IPS-18a (cell line): ENCODE results near the gene TSPAN15.
"Not testable (repeated sequence)": the region's sequence is repeated elsewhere in the genome, so short reads cannot be mapped to it uniquely, and the experiment has no call there.

Experiments used
- H3K27ac ChIP-seq: one replicate; pipeline ENCODE4 v1.5.1; 2013; ENCODE audit warnings: low read length
- H3K27me3 ChIP-seq: one replicate; pipeline ENCODE4 v1.6.1; 2013; ENCODE audit warnings: mild to moderate bottlenecking, low read length; ENCODE audit not compliant: control insufficient read depth, insufficient read depth
- H3K36me3 ChIP-seq: one replicate; pipeline ENCODE4 v1.6.1; 2013; ENCODE audit warnings: low read depth, low read length; ENCODE audit not compliant: control insufficient read depth
- H3K4me1 ChIP-seq: one replicate; pipeline ENCODE4 v1.6.1; 2013; ENCODE audit warnings: low read depth, low read length; ENCODE audit not compliant: control insufficient read depth
- H3K4me3 ChIP-seq: one replicate; pipeline ENCODE4 v1.5.1; 2013; ENCODE audit warnings: low read length
- H3K9ac ChIP-seq: one replicate; pipeline ENCODE4 v1.6.1; 2013; ENCODE audit warnings: mild to moderate bottlenecking, low read length, moderate library complexity
- H3K9me3 ChIP-seq: one replicate; pipeline ENCODE4 v1.6.1; 2013; ENCODE audit warnings: low read depth, low read length; ENCODE audit not compliant: control insufficient read depth

Gene TSPAN15

GRCh38 chr10:69437321-69438259 is 13.7 kb upstream of the TSPAN15 start:
- Histone ChIP-seq H3K36me3 (no peaks in the 10 kb centered on the region), H3K9me3 (no peaks in the 10 kb centered on the region), H3K4me3 (no peak overlapping the region), H3K27me3 (no peaks in the 10 kb centered on the region), H3K4me1 (no peaks in the 10 kb centered on the region), H3K9ac (no peak overlapping the region), H3K27ac (no peak overlapping the region)

DNA sequence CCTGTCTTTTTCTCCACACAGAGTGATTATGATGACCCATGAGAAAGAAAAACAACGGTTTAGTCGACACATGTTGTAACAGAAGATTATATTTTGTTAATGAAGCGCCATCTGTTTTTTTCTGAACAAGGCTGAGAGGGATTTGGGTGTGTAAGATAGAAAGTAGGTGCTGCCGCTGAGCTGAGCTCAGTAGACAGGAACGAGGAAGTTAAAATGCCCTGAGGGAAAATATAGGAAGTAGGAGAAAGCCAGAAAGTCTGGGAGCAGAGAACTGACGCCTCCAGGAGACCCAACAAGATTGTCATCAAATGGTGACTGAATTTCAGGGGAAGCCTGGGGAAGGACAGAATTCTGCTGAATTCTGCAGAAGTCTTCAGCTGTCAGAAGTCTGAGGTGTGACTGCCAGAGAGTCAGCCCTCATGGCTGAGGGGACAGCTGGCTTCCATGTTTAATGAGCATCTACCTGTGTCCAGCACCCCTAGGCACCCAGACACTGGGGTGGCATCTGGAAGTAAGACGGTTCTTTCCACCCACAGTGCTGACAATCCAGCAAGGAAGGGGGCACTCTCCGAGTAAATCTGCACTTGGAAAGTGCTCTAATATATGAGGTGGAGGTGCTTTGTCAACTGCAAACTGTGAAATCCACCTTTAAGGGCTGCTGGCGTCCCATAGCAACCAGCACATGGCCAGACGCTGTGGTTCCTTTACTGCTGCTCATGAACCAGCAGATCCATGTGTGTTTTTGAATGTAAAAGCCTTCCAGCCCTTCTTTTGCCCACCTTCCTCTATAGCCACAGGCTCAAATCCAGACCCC is 12.5 kb upstream of the TSPAN15 start:
- Histone ChIP-seq H3K27me3 (no peaks in the 10 kb centered on the region), H3K9me3 (no peaks in the 10 kb centered on the region), H3K36me3 (no peaks in the 10 kb centered on the region), H3K27ac (no peak overlapping the region), H3K9ac (no peak overlapping the region), H3K4me3 (no peak overlapping the region), H3K4me1 (no peaks in the 10 kb centered on the region)

GRCh38 chr10:69439350-69439739 is 11.9 kb upstream of the TSPAN15 start:
- no peaks in the 10 kb centered on the region for H3K36me3 ChIP-seq
- H3K9me3 ChIP-seq: no peaks in the 10 kb centered on the region
- no peak overlapping the region for H3K27ac ChIP-seq
- no peak overlapping the region for H3K4me3 ChIP-seq
- H3K4me1 ChIP-seq: no peaks in the 10 kb centered on the region
- no peaks in the 10 kb centered on the region for H3K27me3 ChIP-seq
- H3K9ac ChIP-seq: no peak overlapping the region

GRCh38 chr10:69439813-69440506 is 11.3 kb upstream of the TSPAN15 start:
- Histone ChIP-seq H3K9ac (no peak overlapping the region), H3K27me3 (no peaks in the 10 kb centered on the region), H3K4me1 (no peaks in the 10 kb centered on the region), H3K27ac (no peak overlapping the region), H3K4me3 (no peak overlapping the region), H3K36me3 (no peaks in the 10 kb centered on the region), H3K9me3 (no peaks in the 10 kb centered on the region)

DNA sequence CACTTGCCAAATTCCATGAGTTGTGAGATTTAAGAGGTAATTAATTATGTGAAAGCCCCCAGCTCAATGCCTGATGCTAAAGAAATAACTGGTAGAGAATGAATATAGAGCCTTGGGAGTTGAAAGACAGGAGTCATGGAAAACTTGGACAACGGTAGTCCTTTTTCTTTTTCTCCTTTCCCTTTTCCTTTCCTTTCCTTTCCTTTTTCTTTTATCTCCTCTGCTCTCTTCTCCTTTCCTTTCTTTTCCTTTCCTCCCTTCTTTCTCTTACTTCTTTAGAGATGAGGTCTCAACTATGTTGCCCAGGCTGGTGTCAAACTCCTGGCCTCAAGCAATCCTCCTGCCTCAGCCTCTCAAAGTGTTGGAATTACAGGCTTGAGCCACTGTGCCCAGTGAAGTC is 7.9 kb upstream of the TSPAN15 start:
- H3K4me3 ChIP-seq: no peak overlapping the region
- no peaks in the 10 kb centered on the region for H3K36me3 ChIP-seq
- H3K9ac ChIP-seq: no peak overlapping the region
- H3K27me3 ChIP-seq: no peaks in the 10 kb centered on the region
- H3K9me3 ChIP-seq: no peaks in the 10 kb centered on the region
- no peak overlapping the region for H3K27ac ChIP-seq
- H3K4me1 ChIP-seq: no peaks in the 10 kb centered on the region

GRCh38 chr10:69445041-69445440 is 6.2 kb upstream of the TSPAN15 start:
- H3K9me3 ChIP-seq: no peaks in the 10 kb centered on the region
- H3K27ac ChIP-seq: no peak overlapping the region
- H3K4me3 ChIP-seq: no peak overlapping the region
- no peak overlapping the region for H3K9ac ChIP-seq
- H3K4me1 ChIP-seq: no peaks in the 10 kb centered on the region
- H3K36me3 ChIP-seq: no peaks in the 10 kb centered on the region
- no peaks in the 10 kb centered on the region for H3K27me3 ChIP-seq

DNA sequence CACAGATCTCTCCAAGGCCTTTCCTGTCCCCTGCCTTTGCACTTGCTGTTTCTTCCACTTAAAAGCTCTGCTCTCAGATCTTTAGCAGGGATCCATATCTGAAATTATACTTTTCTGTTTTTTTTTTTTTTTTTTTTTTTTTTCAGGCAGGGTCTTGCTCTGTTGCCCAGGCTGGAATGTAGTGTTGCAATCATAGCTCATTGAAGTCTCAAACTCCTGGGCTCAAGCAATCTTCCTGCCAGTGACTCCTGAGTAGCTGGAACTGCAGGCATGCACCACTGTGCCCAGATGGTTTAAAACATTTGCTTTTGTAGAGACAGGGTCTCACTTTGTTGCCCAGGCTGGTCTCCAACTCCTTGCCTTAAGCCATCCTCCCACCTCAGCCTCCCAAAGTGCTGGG is 5.0 kb upstream of the TSPAN15 start:
- Histone ChIP-seq H3K4me1 (no peaks in the 10 kb centered on the region), H3K27me3 (no peaks in the 10 kb centered on the region), H3K27ac (no peak overlapping the region), H3K9me3 (no peaks in the 10 kb centered on the region), H3K36me3 (no peaks in the 10 kb centered on the region), H3K4me3 (no peak overlapping the region), H3K9ac (no peak overlapping the region)

GRCh38 chr10:69446650-69447151 is 4.6 kb upstream of the TSPAN15 start:
- Histone ChIP-seq H3K27ac (no peak overlapping the region), H3K4me1 (no peaks in the 10 kb centered on the region), H3K4me3 (no peak overlapping the region), H3K27me3 (peaks cover 3% of the 10 kb centered on the region), H3K9me3 (no peaks in the 10 kb centered on the region), H3K36me3 (no peaks in the 10 kb centered on the region), H3K9ac (no peak overlapping the region)

DNA sequence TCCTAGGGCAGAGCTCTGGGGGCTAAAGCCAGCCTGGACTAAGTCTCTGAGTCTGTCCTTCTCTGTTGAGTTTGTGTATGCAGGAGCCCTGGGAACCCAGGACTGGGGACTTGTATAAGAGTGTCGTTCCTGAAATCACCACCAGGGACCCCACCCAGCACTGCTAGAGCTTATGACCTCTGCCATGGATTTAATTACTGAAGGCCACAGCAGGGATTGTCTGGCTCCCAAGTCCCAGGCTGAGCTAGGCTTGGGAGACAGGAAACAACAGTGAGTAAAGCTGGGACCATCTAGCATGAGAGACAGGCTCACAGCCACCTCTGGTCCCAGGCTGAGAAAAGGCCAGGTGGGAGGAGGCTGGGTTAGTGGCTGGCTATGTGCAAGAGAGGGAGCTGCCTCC is 1.4 kb upstream of the TSPAN15 start:
- H3K36me3 ChIP-seq: no peaks in the 10 kb centered on the region
- H3K27ac ChIP-seq: no peak overlapping the region
- H3K9me3 ChIP-seq: no peaks in the 10 kb centered on the region
- H3K4me1 ChIP-seq: peaks cover 3% of the 10 kb centered on the region
- H3K9ac ChIP-seq: no peak overlapping the region
- H3K4me3 ChIP-seq: no peak overlapping the region
- peaks cover 21% of the 10 kb centered on the region for H3K27me3 ChIP-seq

- not testable (repeated sequence) for H3K4me3 ChIP-seq, H3K9ac ChIP-seq, H3K9me3 ChIP-seq, H3K4me1 ChIP-seq, H3K27ac ChIP-seq, H3K36me3 ChIP-seq
- H3K27me3 ChIP-seq: peaks cover 21% of the 10 kb centered on the region
Observed at GRCh38 chr10:69450395-69450794, 870 bp upstream of the TSPAN15 start.

DNA sequence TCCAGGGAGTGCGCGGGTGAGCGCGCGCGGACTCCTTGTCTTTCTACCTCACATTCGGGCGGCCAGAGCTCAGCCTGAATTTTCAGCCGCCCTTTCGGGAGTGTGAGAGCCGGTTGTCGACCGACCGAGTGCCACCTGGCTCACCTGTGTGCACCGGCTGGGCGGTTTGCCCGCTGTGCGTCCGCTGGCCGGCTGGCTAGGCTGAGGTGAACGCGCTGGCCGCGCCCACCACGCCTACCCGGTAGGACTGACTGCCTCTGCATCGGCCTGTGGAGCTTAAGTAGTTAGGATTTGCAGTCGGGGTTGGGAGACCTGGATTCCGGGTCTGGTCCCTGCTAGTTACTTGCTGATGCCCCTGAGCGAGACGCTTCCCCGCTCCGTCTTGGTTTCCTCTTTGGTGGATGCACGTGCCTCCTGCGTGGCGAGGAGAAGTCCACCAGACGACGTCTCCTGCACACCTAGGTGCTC is 553 bp downstream of the TSPAN15 start:
- H3K27ac ChIP-seq: no peak overlapping the region
- peaks cover 3% of the 10 kb centered on the region for H3K4me1 ChIP-seq
- no peaks in the 10 kb centered on the region for H3K9me3 ChIP-seq
- no peak overlapping the region for H3K9ac ChIP-seq
- H3K36me3 ChIP-seq: no peaks in the 10 kb centered on the region
- peaks cover 21% of the 10 kb centered on the region for H3K27me3 ChIP-seq
- peak overlapping the region; percentile 71 for H3K4me3 ChIP-seq
